Activated CD8-positive, alpha-beta memory T cell treated with anti-CD3 and anti-CD28 coated beads, Interleukin-2, amount 50 U/mL, for 48 hours (primary cell): ENCODE data around the gene EFHD2.
"Not testable (repeated sequence)": the region's sequence is repeated elsewhere in the genome, so short reads cannot be mapped to it uniquely, and the experiment has no call there.

ENCODE experiments used
- DNase-seq: peaks from one replicate; pipeline ENCODE4 v3.0.0-alpha.2; 2020

The EFHD2 gene

DNA sequence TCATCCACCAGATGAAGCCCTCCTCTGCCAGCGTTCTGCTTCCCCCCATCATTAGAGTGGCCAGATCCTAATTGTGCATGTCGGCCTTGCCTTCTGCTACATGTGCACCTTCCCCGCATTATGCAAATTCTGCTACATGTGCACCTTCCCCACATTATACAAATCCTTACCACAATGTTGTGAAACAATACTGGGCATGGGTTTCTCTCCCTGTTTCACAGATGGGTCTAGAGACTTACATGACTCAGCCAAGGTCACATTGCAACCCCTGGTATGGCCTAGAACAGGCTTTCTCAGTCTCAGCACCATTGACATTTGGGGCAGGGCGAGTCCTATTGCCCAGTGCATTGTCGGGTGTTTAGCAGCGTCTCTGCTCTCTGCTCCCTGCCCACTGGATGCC is 45.8 kb downstream of the EFHD2 start:
- no peak for DNase-seq

GRCh38 chr1:15456313-15456954 is 46.7 kb downstream of the EFHD2 start, which contains the start of gene CELA2A:
Gene CELA2A (plus strand): TSS chr1:15456732. CDS start chr1:15456754, 22 bp downstream.
- DNase-seq: no peak

GRCh38 chr1:15457585-15457984 is 47.9 kb downstream of the EFHD2 start:
- DNase-seq: no peak

- not testable (repeated sequence) for DNase-seq
Measured at GRCh38 chr1:15458388-15458787, 48.7 kb downstream of the EFHD2 start.

DNA sequence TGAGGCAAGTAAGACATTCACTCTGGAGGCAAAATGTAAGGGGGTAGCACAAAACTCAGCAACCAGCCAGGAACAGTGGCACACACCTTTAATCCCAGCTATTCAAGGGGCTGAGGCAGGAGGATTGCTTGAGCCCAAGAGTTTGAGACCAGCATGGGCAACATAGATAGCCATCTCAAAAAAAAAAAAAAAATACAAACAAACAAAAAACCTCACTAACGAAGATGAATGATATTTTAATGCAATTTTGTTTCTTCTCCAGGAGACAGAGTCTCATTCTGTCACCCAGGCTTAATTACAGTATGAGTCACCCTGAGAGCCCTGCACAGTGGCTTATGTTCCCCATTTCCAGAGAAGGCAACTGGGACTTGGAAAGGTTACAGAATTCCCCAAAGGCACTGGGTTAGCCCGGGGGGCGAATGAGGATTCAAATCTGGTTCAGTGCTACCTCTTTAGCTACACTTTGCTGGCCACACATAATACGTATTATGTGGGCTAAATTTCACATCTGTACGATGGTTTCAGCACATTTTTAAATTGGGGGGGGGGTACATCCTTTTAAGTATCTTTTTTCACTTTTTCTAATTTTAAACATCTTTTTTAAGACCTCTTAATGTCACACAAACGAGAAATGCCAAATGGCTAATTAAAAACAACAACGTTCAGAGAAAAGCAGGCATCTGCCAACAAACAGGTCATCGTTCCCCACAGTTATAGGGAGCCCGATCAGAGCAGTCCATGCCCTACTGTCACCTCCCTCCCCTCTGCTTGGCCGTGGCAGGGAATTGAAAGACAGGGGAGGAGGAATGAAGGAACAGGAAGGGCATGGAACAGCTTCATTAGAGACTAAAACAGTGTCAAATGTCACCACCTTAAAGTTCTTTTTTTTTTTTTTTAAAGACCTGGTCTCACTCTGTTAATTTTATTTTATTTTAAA is 50.4 kb downstream of the EFHD2 start:
- no peak for DNase-seq

GRCh38 chr1:15460708-15461095 is 51.0 kb downstream of the EFHD2 start:
- DNase-seq: no peak

- DNase-seq: not testable (repeated sequence)
Measured at GRCh38 chr1:15463064-15463800, 53.5 kb downstream of the EFHD2 start.

DNA sequence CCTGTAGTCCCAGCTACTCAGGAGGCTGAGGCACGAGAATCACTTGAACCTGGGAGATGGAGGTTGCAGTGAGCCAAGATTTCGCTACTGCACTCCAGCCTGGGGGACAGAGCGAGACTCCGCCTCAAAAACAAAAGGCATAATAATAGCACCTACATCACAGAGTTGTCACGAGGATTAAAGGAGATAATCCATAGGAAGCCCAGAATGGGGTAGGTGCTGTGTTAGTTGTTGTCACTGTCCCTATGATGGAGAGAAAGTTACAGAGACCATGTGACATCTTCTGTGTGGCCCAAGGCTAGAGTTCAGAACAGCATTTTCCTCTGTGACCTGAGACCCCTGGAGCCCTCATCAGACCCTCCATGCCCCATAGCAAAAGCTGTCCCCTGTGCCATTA is 54.2 kb downstream of the EFHD2 start:
- not testable (repeated sequence) for DNase-seq

- no peak for DNase-seq
Measured at GRCh38 chr1:15465674-15466073, 56.0 kb downstream of the EFHD2 start.

DNA sequence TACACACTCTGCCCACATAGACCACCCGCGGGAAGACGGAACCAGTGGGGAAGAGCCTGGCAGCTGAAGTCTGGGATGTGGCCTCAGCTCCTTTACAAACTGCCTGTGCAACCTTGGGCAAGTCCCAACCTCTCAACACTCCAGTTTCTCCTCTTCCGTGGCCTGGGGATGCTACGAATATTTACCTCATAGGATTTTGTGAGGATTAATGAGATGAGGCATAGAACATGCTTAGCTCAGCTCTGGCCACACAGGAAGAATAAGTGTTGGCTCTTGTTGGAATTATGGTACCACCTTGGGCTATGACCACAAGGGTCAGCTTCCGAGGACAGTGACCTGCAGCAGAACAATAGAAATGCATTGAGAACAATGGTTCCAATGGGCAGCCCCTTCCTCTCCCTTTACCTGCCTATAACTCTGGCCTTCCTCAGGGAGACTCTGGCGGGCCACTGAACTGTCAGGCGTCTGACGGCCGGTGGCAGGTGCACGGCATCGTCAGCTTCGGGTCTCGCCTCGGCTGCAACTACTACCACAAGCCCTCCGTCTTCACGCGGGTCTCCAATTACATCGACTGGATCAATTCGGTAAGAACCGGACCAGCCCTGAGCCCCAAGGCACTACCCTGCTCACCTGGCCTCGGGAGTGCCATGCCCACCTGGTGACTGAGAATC is 57.4 kb downstream of the EFHD2 start:
- not testable (repeated sequence) for DNase-seq

DNA sequence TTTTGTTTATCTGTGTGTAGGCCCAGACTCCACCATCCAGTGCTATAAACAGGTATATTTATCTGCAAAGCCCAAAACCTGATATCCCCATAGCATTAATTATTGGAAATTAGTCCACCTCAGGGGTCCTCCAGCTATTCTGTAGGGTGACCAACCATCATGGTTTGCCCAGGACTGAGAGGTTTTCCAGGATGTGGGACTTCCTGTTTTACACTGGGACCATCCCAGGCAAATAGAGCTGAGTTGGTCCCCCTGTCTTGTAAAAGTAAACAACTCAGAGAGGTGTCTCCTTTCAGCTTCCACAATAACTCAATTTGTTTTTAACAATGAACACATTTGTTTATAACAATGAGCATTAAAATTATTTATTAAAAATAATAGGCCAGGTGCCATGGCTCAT is 58.5 kb downstream of the EFHD2 start:
- DNase-seq: no peak

DNA sequence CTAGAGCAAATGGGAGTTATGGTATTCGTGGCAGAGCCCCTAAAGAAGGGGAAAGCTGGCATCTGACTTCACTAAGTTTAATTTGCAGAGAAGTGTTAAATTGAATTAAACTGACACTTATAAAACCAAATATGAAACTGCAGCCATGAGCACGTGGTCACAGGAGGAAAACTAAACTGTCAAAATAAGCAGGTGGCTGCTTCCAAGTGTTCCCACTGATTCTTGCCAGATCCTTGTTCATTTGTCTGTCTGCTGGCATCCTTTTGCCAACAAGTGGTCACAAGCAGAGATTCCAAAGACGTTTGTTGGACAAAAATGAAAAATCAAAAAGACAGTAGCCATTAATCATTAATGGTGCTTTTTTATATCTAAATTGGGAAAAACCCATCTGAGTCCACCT is 59.7 kb downstream of the EFHD2 start:
- DNase-seq: no peak

DNA sequence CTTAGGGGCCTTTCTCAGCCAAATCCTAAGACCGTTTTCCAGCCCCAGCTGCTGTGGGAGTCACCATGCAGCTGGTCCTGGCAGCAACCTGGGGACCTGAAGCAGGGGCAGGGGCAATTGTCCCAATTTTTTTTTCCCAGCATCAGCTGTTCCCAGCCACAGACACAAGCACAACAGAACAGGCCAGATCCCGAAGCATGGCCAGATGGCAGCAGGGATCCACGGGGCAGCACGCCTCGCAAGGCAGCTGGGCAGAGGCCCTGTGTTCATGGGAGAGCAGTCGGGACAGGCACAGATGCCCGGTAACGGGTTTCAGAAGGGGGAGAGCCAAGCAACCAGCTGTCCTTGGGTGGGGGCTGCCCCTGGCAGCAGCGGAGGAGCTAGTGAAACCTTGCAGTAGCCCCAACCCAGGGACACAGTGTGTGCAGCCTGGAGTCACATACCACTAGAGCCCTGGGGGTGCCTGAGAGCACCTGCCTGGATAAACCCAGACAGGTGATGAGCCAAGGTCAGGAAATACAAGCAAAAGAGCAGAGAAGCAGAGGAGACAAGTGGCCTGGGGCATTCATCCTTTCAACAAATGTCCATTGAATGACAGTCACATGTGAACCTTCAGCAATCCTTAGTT is 60.2 kb downstream of the EFHD2 start:
- not testable (repeated sequence) for DNase-seq

DNA sequence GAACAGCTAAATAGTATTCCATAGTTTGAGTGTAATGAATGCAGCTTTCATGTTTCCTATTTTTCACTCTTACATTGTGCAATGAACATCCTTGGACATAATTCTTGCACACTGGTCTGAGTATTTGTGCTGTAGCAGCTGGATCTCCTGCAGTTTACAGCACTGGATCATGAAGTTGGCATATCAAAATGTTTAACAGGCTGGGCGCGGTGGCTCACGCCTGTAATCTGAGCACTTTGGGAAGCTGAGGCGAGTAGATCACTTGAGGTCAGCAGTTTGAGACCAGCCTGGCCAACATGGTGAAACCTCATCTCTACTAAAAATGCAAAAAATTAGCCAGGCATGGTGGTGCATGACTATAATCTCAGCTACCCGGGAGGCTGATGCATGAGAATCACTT is 61.4 kb downstream of the EFHD2 start:
- DNase-seq: not testable (repeated sequence)

DNA sequence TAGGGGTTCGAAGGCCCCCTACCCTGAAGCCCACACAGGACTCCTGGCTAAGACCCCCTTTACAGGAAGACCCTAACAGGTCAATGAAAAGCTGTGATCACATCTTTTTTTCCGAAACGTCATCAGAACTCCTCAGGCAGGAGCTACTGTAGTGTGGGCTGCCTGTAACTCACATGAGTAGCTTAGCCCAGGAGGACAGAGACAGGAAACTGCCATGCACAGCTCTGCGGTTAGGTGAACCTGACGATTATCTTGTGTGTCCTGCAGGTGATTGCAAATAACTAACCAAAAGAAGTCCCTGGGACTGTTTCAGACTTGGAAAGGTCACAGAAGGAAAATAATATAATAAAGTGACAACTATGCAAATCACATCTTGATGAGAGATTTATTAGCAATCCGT is 62.0 kb downstream of the EFHD2 start:
- not testable (repeated sequence) for DNase-seq

DNA sequence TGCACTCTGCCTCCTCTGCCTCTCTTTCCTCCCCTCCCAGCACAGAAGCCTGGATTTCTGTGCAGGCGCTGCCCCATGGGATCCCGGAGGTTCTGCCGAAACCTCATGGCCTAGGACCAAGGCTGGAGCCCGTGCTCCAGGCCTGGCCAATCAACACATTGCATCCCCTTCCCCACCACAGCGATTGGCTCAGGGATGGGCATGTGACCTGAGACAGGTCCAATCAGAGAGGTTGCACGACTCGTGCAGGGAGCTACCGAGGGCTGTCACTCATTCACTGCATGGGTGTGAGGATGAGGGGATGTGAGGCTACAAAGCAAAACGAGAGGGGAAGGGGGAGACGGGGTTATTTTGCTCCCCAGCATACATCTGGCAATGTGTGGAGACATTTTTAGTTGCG is 62.9 kb downstream of the EFHD2 start:
- DNase-seq: no peak

- DNase-seq: no peak
Measured at GRCh38 chr1:15475752-15476314, 66.1 kb downstream of the EFHD2 start, which contains the start of gene CELA2B. Gene CELA2B (plus strand): TSS chr1:15476104. CDS start chr1:15476126, 22 bp downstream.

GRCh38 chr1:15476927-15477326 is 67.2 kb downstream of the EFHD2 start:
- no peak for DNase-seq

GRCh38 chr1:15477646-15478212 is 68.0 kb downstream of the EFHD2 start:
- DNase-seq: no peak
